Activated T-cell treated with anti-CD3 and anti-CD28 coated beads, Interleukin-2, amount 50 U/mL, for 24 hours (primary cell): ENCODE data around the gene SHROOM2.

Source experiments
- DNase-seq: peaks from one replicate; pipeline ENCODE4 v3.0.0-alpha.2; 2020
- H3K27ac Mint-ChIP-seq: 2 replicates; pipeline ENCODE4 v1.8.0; 2020; ENCODE audit warnings: mild to moderate bottlenecking, mixed read lengths
- H3K27me3 Mint-ChIP-seq: 2 replicates; pipeline ENCODE4 v1.8.0; 2020; ENCODE audit warnings: mixed read lengths
- H3K36me3 Mint-ChIP-seq: 2 replicates; pipeline ENCODE4 v1.8.0; 2020; ENCODE audit warnings: low read depth, mixed read lengths
- H3K4me1 Mint-ChIP-seq: 2 replicates; pipeline ENCODE4 v1.8.0; 2020; ENCODE audit warnings: low read depth, mixed read lengths
- H3K4me3 Mint-ChIP-seq: 2 replicates; pipeline ENCODE4 v1.8.0; 2020; ENCODE audit warnings: mild to moderate bottlenecking, moderate library complexity, mixed read lengths
- H3K9me3 Mint-ChIP-seq: 2 replicates; pipeline ENCODE4 v1.8.0; 2020; ENCODE audit warnings: mixed read lengths

SHROOM2 gene

GRCh38 chrX:9785944-9786797 lies at the start of gene SHROOM2:
Gene SHROOM2, plus strand, starts transcription at chrX:9786429. Its CDS starts 117 bp downstream, at chrX:9786546.
- H3K27ac Mint-ChIP-seq: no peak within 1 kb of the TSS
- peak within 1 kb of the TSS; percentile 41 for H3K4me3 Mint-ChIP-seq
- H3K4me1 Mint-ChIP-seq: peaks cover 2% of the 10 kb centered on the region
- H3K36me3 Mint-ChIP-seq: no peaks in the 10 kb centered on the region
- no peaks in the 10 kb centered on the region for H3K9me3 Mint-ChIP-seq
- no peak for DNase-seq
- peaks cover 65% of the 10 kb centered on the region for H3K27me3 Mint-ChIP-seq

GRCh38 chrX:9737363-9737762 lies 48.9 kb upstream of the SHROOM2 start:
- no peaks in the 10 kb centered on the region for H3K4me1 Mint-ChIP-seq
- H3K4me3 Mint-ChIP-seq: no peak overlapping the region
- peaks cover 16% of the 10 kb centered on the region for H3K27me3 Mint-ChIP-seq
- H3K9me3 Mint-ChIP-seq: no peaks in the 10 kb centered on the region
- no peak for DNase-seq
- H3K27ac Mint-ChIP-seq: no peak overlapping the region
- no peaks in the 10 kb centered on the region for H3K36me3 Mint-ChIP-seq

- no peaks in the 10 kb centered on the region for H3K36me3 Mint-ChIP-seq
- H3K27ac Mint-ChIP-seq: no peak overlapping the region
- peaks cover 16% of the 10 kb centered on the region for H3K27me3 Mint-ChIP-seq
- no peaks in the 10 kb centered on the region for H3K9me3 Mint-ChIP-seq
- no peaks in the 10 kb centered on the region for H3K4me1 Mint-ChIP-seq
- H3K4me3 Mint-ChIP-seq: no peak overlapping the region
- DNase-seq: no peak
Observed at GRCh38 chrX:9738151-9738550, 48.1 kb upstream of the SHROOM2 start.

DNA sequence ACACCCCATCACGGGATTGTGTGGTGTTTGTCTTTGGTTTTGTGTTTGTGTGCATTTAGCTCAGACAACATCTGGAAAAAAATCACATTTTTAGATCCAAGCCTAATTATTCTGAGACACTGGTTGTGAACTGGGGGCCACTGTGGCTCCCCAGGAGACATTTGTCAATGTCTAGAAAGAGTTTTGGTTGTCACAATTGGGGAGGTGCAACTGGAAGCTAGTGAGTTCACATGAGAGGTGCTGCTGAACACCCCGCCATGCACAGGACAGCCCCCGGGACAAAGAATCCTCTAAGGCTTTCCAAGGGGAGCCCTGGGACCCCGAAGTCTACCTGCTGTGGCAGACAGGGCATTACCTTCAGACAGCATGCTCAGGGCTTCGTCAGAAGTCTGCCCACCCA lies 47.1 kb upstream of the SHROOM2 start:
- peaks cover 3% of the 10 kb centered on the region for H3K9me3 Mint-ChIP-seq
- H3K27ac Mint-ChIP-seq: no peak overlapping the region
- DNase-seq: no peak
- no peaks in the 10 kb centered on the region for H3K4me1 Mint-ChIP-seq
- no peak overlapping the region for H3K4me3 Mint-ChIP-seq
- H3K27me3 Mint-ChIP-seq: peaks cover 19% of the 10 kb centered on the region
- H3K36me3 Mint-ChIP-seq: peaks cover 4% of the 10 kb centered on the region

- Mint-ChIP-seq H3K36me3 (peaks cover 8% of the 10 kb centered on the region), H3K4me1 (peaks cover 16% of the 10 kb centered on the region), H3K4me3 (no peak overlapping the region), H3K27ac (no peak overlapping the region), H3K9me3 (peaks cover 8% of the 10 kb centered on the region), H3K27me3 (peaks cover 13% of the 10 kb centered on the region)
- DNase-seq: no peak
Observed at GRCh38 chrX:9745417-9746115, 40.7 kb upstream of the SHROOM2 start.

DNA sequence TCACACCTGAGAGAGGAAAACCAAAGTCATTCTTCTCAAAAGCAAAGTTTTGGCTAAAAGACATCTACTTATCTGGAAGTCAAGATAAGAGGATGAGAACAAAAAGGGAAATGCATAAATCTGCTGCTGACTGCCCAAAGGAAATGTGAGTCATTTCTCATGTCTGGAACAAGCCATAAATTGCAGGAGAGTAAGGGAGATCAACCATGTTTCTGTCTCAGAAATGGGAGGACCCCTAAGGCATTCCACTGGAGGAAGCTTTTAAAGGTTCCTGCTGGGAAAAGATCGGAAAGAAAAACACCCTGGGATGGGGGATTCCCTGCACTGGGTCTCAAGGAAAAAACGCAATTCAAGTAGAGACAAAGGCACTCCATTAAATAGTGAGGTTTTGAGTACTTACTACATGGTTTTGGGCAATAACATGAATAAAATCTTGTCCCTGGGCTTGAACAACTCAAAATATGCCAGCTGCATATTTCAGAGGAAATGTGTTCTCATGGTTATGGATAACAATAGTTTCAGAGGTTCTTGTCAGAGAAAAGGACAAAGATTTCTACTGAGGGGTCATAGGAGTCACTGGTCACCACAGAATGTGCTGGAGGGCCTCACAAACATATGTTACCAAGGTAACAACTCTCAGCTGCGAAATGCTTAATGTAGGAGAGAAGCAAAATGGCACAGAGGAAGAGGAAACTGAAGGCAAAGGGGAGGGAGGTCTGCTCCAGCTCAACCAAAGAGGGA lies 39.9 kb upstream of the SHROOM2 start:
- Mint-ChIP-seq H3K36me3 (peaks cover 8% of the 10 kb centered on the region), H3K27me3 (peaks cover 13% of the 10 kb centered on the region), H3K9me3 (peaks cover 8% of the 10 kb centered on the region), H3K27ac (no peak overlapping the region), H3K4me3 (no peak overlapping the region), H3K4me1 (peaks cover 16% of the 10 kb centered on the region)
- DNase-seq: no peak

DNA sequence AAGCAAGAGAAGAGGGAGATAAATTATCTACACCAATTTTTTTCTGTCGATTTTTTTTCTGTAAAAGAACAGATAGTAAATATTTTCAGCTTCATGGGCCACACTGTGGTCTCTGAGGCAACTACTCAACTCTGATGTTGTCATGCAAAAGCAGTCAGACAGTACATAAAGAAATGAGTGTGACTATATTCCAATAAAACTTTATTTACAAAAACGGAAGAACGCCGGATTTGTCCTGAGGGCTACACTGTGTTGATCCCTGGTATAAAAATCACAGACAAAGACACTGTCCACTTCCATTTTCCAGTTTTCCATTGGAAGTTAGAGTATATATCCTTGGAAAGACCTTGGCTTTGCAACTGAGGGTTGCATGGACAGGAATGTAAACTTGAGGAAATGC lies 38.6 kb upstream of the SHROOM2 start:
- H3K4me3 Mint-ChIP-seq: no peak overlapping the region
- peaks cover 16% of the 10 kb centered on the region for H3K4me1 Mint-ChIP-seq
- peaks cover 8% of the 10 kb centered on the region for H3K9me3 Mint-ChIP-seq
- H3K36me3 Mint-ChIP-seq: peaks cover 8% of the 10 kb centered on the region
- peaks cover 17% of the 10 kb centered on the region for H3K27me3 Mint-ChIP-seq
- H3K27ac Mint-ChIP-seq: no peak overlapping the region
- DNase-seq: no peak

GRCh38 chrX:9749146-9749692 lies 37.0 kb upstream of the SHROOM2 start:
- H3K27me3 Mint-ChIP-seq: peaks cover 15% of the 10 kb centered on the region
- H3K4me1 Mint-ChIP-seq: peaks cover 16% of the 10 kb centered on the region
- H3K9me3 Mint-ChIP-seq: peaks cover 5% of the 10 kb centered on the region
- peaks cover 4% of the 10 kb centered on the region for H3K36me3 Mint-ChIP-seq
- no peak overlapping the region for H3K4me3 Mint-ChIP-seq
- no peak for DNase-seq
- H3K27ac Mint-ChIP-seq: no peak overlapping the region

GRCh38 chrX:9757366-9757765 lies 28.9 kb upstream of the SHROOM2 start:
- no peaks in the 10 kb centered on the region for H3K36me3 Mint-ChIP-seq
- no peak overlapping the region for H3K4me3 Mint-ChIP-seq
- H3K27me3 Mint-ChIP-seq: peaks cover 26% of the 10 kb centered on the region
- H3K27ac Mint-ChIP-seq: no peak overlapping the region
- H3K9me3 Mint-ChIP-seq: peaks cover 3% of the 10 kb centered on the region
- H3K4me1 Mint-ChIP-seq: no peaks in the 10 kb centered on the region
- no peak for DNase-seq

DNA sequence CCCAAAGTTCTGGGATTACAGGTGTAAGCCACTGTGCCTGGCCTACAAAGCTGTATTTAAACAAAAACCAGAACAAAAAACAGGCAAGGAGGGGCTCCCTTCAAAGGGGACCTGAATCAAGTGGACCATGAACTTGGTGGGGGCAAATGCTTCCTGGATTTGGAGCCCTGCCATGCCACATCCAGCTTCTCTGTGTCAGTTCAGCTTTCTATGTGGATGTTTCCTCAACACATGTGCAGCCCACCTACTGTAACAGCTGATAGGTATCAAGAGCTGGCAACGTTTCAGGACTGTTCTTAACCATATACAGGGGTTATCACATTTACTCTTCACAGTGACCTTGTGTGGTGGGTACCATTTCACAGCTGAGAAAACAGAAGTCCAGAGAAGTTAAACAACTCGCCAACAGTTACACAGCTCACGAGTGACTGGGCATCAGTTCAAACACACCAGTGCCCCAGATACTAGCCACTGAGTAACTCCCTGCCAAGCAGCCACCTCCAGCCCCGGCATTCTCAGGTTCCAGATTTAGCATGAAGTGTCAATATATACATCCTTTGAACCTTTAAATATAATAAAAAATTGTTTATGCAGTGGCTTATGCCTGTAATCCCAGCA lies 28.1 kb upstream of the SHROOM2 start:
- Mint-ChIP-seq H3K4me1 (no peaks in the 10 kb centered on the region), H3K27ac (no peak overlapping the region), H3K27me3 (peaks cover 30% of the 10 kb centered on the region), H3K9me3 (peaks cover 3% of the 10 kb centered on the region), H3K36me3 (no peaks in the 10 kb centered on the region), H3K4me3 (no peak overlapping the region)
- DNase-seq: no peak

DNA sequence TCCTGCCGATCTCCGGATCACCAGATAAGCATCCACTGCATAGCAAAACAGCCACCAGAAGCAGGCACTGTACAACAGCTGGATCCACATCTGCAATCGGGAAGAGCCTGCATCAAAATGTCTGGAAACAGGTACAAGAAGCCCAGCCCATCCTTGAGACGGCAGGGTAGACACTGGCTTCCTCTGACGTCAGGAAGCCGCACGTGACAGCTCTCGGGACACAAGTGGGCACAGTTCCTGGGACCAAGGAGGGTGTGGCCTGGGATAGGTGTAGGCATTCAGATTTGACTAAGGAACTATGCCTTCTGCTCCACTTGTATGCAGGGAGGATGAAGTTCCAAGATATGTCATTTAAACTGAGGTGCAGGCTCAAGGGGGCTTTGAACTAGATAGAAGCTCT lies 26.9 kb upstream of the SHROOM2 start:
- DNase-seq: no peak
- Mint-ChIP-seq H3K4me1 (no peaks in the 10 kb centered on the region), H3K4me3 (no peak overlapping the region), H3K36me3 (no peaks in the 10 kb centered on the region), H3K27me3 (peaks cover 37% of the 10 kb centered on the region), H3K27ac (no peak overlapping the region), H3K9me3 (peaks cover 3% of the 10 kb centered on the region)

DNA sequence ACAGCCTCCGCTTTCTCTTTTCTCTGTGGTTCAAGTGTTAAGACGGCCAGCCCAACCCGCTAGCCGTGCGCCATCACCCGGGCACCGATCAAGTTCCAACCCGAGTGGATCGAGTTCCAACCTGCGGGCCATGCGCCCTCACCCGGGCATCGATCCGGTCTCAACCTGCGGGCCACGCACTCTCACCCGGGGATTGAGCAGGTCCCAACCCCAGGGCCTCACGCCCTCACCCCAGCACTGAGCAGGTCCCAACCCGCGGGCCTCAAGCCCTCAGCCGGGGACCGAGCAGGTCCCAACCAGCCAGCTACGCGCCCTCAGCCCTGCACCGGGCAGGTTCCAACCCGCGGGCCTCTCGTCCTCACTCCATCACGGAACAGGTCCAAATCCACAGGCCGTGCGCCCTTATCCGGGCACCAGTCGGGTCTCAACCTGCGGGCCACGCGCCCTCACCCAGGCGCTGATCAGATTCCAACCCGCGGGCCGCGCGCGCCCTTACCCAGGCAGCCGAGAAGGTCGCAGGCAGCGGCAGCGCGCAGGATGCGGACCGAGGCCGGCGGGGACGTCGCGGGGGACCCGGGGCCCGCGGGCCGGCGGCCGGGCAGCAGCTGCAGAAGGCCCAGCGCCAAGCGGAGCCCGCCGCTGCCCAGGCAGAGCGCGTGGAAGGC lies 21.0 kb upstream of the SHROOM2 start:
- peaks cover 57% of the 10 kb centered on the region for H3K27me3 Mint-ChIP-seq
- H3K4me3 Mint-ChIP-seq: no peak overlapping the region
- no peaks in the 10 kb centered on the region for H3K9me3 Mint-ChIP-seq
- no peak overlapping the region for H3K27ac Mint-ChIP-seq
- no peak for DNase-seq
- no peaks in the 10 kb centered on the region for H3K4me1 Mint-ChIP-seq
- H3K36me3 Mint-ChIP-seq: no peaks in the 10 kb centered on the region

- H3K9me3 Mint-ChIP-seq: no peaks in the 10 kb centered on the region
- H3K27ac Mint-ChIP-seq: no peak within 1 kb of the TSS
- H3K4me3 Mint-ChIP-seq: no peak within 1 kb of the TSS
- peaks cover 58% of the 10 kb centered on the region for H3K27me3 Mint-ChIP-seq
- no peaks in the 10 kb centered on the region for H3K4me1 Mint-ChIP-seq
- no peaks in the 10 kb centered on the region for H3K36me3 Mint-ChIP-seq
- DNase-seq: no peak
Observed at GRCh38 chrX:9765737-9766097, 20.5 kb upstream of the SHROOM2 start, which contains the start of gene GPR143. Gene GPR143, minus strand, starts transcription at chrX:9765847. Its CDS starts 30 bp downstream, at chrX:9765817.

GRCh38 chrX:9767375-9767774 lies 18.9 kb upstream of the SHROOM2 start:
- Mint-ChIP-seq H3K4me3 (no peak overlapping the region), H3K27ac (no peak overlapping the region), H3K27me3 (peaks cover 62% of the 10 kb centered on the region), H3K36me3 (no peaks in the 10 kb centered on the region), H3K9me3 (no peaks in the 10 kb centered on the region), H3K4me1 (no peaks in the 10 kb centered on the region)
- DNase-seq: no peak
